EL (cell line): Measurements from ENCODE around the gene MYO7B.
A peak's percentile ranks its signal among the peaks of the same experiment; 100 is the strongest.

Source experiments
- DNase-seq: peaks from one replicate; pipeline ENCODE4 v3.0.0-alpha.2; 2016

MYO7B gene

DNA sequence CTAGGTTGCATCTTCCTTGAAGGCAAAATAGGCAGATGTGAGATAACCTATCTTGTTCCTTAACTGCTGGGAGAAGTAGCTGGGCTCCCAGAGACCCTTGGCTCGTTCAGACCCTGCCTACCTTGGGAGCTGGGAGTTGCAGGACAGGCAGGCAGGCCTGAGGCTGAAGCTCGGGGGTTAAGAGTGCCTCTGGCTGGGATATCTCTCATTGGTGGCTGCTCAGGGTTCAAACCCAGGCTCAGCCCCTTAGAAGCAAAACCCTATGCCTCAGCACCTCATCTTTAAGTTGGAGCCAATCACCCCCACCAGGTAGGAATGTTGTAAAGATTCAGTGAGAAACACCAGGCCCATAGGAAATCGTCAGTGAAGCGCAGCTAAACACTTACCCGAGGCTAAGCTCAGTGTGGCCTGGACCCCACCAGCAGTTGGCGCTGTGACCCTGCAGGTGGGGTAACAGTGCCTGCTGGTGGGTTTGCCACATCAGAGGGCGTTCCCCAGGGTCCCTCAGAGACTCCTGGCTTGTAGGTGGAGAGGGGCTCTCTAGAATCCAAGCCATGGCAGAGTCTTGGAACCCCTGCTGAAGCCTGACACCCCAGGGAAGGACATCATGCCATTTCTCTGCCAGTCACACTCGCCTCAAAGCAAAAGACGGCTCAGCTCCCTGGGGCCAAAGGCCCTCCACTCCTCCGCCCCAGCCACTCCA, 55.9 kb downstream of the MYO7B start:
- DNase-seq, result peak; percentile 72

DNA sequence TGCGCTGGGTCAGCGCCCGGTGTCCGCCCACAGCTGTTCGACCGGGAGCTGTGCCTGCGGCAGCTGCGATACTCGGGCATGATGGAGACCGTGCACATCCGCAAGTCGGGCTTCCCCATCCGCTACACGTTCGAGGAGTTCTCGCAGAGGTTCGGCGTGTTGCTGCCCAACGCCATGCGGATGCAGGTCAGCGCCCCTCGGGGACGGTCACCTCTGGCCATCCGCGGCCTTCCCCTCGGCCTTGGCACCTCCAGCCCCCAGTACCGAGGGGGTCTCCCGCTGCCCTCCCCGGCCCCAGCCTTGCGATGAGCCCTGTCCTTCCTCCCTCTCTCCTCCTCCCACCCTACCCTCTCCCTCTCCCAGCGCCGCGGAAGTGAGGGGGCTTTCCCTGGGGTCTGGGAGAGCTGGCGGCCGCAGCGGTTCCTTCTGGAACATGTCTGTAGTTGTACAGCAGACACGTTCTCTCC, 57.3 kb downstream of the MYO7B start:
- DNase-seq, result no peak

DNA sequence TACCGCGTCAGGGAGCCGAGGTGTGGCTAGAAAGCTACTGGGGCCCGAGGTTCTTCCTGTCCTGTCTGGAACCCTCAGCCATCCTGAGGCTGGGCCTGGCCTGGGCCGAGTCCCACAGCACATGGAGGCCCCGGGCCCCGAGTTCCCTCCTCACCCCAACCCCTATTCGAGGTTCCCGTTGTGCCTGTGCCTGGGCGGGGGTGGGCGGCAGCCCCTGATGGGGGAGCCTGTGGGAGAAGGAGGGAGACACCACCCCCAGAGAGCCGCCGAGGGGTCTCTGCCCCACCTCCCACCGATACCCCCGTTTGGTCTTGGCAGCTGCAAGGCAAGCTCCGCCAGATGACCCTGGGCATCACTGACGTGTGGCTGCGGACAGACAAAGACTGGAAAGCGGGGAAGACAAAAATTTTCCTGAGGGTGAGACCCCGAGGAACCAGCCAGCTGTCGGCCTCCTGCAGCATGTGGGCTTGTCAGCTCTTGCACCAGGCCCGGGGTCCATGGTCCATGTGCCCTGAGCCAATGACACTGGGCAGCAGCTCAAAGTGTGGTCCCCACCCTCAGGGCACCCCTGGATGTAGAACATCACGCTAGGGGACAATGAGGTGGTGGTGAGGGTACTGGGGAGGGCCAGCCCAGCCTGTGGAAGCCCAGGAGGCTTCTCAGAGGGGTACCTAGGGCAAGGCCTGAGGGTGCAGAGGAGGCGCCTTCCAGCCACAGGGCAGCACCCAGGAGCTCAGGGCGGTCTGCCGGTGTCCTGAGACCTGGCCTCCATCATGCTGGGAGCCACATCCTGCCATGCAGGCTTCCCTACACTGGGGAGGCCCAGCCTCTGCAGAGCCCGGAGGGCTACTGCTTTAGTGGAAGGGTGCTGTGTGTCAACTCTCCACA, 58.0 kb downstream of the MYO7B start:
- DNase-seq, result no peak

DNA sequence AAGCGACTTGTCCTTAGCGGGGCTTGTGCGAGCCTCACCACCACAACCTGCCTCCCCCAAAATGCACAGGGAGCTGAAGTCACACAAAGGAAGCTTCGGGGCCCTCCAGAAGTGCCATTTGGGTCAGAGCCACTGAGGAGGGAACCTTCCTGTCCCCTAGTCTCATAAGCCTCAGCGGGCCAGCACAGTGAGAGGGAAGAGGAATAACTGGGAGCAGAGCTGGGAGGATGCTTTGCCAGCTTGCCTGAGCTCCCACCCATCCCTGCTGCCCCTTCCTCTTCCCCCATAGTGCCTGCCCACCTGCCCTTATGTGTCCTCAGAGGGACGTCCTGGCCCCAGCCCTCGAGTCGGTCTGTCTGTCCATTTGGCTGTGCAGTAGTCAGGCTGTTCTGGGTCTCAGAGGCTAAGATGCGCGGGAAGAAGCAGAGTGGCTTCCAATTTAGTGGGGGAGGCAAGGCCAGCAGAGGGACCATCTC, 58.7 kb downstream of the MYO7B start:
- DNase-seq, result no peak

DNA sequence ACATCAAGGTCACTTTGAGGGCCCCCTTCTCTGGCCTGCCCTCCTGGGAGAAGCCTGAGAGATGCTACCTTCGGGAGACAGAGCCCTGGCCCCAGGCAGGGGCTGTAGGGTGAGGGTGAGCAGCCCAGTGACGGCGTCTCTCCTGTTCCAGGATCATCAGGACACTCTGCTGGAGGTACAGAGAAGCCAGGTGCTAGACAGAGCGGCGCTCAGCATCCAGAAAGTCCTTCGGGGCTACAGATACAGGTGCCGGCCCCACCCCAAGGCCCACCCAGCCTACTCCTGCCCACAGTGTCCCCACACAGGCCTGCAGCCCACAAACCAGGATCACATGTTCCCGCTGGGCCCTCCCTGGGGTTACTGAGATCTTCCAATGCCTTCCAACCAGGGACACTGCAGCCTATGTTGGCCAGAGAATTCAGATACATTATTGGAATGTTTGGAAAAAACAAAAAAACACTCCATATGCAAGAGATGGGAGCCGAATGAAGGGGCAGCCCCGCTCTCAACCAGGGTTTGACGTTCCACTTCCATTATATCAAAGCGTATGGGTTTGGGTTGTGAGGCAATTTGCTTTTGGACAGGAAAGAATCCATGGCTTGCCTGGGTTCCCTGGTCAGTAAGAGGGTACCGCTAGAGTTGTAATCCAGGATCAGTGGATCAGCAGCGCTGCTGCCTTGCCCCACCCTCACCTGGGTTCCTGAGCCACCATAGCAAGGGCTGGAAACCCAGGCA, 61.0 kb downstream of the MYO7B start:
- no peak for DNase-seq

DNA sequence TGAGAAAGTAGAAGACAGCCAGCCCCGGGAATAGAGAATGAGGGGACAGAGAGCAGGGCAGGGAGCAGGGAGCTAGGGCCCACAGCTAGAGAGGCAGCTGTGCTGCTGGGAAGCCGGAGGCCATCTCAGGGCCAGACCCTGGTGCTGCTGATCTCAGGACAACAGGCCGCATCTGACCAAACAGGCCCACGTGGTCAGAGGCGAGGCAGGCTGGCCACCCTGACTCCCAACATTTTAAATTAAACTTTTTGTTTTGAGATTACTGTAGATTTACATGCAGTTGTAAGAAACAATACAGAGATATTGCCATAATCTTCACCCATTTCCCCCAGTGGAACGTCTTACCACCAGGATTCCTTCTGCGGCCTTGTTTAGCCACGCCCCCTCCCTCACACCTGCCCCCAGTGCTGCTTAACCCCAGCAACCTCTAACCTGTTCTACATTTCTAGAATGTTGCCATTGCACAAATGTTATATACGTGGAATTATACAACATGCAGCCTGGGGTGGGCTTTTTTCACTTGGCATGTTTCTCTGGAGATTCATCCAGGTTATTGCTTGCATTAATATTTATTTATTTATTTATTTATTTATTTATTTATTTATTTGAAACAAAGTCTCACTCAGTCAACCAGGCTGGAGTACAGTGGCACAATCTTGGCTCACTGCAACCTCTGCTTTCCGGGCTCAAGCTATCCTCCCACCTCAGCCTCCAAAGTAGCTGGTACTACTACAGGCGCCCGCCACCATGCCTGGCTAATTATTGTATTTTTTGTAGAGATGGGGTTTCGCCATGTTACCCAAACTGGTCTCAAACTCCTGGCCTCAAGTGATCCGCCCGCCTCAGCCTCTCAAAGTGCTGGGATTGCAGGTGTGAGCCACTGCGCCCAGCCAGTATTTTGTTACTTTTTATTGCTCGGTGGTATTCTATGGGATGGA, 61.8 kb downstream of the MYO7B start:
- DNase-seq, result no peak

DNA sequence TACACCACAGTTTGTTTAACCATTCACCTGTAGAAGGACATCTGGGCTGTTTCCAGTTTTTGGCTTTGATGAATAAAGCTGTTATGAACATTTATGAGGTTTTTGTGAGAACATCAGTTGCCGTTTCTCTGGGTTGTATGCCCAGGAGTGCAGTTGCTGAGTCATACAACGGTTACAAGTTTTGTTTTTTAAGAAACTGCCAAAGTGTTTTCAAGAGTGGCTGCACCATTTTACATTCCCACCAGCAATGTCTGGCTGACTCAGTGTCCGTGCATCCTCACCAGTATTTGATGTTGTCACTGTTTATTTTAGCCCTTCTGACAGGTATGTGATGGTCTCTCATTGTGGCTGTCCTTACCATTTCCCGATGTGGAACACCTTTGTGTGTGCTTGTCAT, 62.5 kb downstream of the MYO7B start:
- DNase-seq, result peak; percentile 77

DNA sequence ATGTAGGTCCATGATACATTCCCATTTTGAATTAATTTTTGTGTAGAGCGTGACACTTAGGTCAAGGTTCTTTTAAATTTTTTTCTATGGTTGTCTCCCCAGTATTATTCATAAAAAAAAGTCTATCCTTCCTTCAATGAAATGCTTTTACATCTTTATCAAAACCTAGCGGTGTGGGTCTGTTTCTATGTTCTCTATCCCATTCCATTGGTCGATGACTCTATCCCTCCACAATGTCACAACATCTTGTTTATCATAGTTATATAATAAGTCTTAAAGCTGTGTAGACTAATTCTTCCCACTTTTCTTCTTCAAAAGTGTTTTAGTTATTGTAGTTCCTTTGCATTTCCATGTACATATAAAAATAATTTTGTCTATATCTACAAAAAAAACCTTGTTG, 63.2 kb downstream of the MYO7B start:
- DNase-seq, result peak; percentile 64

DNA sequence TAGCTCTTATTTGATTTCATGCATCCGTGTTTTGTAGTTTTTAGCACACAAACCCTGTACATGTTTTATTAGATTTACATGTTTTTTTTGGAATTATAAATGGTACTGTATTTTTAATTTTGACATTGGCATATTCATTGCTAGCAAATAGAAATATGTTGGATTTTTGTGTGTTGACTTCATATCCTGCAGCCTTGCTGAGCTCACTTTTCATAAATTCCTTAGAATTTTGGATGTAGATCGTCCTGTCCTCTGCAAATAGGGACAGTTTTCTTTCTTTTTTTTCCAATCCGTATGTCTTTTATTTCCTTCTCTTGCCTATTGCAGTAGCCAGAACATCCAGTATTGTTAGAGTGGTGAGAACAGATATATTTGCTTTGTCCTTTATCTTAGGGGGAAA, 63.7 kb downstream of the MYO7B start:
- DNase-seq, result peak; percentile 75

DNA sequence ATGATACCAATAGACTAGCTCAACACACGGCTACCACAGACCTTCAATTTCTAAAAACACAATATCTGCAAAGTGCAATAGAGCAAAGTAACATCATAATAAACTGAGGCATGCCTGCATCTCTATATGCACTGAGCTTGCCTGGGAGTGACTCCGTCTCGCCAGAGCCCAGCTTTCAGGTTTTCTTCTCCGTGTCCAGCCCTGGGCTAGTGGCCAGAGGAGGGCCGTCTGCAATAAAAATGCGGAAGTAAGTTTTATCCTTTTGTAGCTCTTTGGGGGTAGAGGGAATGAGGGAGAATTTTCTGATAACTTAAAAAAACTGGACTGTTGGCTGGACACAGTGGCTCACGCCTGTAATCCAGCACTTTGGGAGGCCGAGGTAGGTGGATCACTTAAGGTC, 69.5 kb downstream of the MYO7B start:
- DNase-seq, result no peak

DNA sequence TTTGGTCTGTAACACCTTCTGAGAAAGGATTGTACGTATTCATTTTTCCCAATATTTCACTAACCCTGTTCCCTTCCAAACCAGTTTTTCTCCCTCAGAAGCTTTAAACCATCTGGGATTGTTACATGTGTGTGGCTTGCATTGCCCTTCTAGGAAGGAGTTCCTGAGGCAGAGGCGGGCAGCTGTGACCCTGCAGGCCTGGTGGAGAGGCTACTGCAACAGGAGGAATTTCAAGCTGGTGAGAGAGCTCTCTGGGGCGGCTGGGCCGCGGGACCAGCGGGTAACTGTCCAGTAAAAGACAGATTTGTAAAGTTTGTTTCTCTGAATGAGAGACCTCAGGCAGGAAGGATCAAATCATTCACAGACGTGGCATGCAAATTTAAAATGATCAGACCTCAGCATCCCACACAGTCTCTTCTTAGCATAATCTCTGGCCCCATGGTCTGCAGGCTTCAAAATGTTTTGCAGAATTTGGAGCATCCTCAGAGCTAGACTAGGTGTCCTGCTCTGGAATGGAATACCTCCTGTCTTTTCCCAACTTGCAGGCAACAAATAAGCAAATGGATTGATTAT, 70.3 kb downstream of the MYO7B start:
- no peak for DNase-seq

DNA sequence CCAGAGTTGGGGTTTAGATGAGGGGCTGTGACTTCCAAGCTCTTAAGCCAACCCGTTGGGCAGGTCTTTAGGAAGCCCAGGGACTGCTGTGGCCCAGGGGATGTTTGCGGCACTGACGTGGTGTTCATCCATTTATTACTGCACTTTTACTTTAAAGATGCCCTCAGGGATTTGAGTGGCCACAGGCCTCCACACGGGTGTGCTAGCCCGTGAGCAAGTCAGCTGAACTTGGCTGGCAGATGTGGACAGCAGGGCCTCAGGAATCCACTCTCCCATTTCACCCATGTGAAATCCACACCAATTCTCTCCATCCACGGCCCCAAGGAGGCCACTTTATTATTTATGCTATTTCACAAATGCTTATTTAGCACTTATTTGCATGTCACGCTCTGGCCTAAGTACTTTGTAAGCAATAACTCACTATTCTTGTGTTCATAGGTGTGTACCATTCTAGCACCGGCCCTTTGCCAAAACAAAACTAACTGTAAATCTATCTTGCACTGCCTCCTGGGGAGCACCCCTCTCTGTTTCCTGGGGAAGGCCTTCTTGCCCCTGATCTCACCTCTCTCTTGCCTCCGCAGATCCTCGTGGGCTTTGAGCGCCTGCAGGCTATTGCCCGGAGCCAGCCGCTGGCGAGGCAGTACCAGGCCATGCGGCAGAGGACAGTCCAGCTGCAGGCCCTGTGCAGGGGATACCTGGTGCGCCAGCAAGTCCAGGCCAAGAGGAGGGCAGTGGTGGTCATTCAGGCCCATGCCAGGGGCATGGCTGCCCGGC, 71.3 kb downstream of the MYO7B start:
- DNase-seq, result no peak

DNA sequence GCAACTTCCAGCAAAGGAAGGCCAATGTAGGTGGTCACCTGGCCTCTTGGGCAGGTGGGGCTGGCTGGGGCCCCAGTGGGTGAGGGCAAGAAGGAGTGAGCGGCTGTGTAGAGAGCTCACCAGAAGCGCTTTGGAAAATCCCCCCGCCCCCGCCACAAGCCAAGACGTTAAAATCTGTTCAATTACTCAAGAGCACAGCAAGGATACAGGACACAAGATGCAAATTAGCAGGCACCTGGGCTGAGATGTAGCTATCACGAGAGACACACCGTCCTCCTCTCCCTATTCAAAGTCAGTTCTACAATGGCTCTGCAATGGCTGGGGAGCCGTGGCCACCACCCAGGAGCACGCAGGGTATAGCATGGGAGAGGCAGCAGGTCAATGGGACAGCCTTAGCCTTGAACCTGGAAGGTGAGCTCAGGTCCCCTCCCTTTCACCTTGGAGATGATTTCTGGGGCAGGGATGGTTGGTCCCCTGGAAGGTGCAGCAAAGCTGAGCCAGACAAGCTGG, 72.0 kb downstream of the MYO7B start:
- DNase-seq, result no peak

DNA sequence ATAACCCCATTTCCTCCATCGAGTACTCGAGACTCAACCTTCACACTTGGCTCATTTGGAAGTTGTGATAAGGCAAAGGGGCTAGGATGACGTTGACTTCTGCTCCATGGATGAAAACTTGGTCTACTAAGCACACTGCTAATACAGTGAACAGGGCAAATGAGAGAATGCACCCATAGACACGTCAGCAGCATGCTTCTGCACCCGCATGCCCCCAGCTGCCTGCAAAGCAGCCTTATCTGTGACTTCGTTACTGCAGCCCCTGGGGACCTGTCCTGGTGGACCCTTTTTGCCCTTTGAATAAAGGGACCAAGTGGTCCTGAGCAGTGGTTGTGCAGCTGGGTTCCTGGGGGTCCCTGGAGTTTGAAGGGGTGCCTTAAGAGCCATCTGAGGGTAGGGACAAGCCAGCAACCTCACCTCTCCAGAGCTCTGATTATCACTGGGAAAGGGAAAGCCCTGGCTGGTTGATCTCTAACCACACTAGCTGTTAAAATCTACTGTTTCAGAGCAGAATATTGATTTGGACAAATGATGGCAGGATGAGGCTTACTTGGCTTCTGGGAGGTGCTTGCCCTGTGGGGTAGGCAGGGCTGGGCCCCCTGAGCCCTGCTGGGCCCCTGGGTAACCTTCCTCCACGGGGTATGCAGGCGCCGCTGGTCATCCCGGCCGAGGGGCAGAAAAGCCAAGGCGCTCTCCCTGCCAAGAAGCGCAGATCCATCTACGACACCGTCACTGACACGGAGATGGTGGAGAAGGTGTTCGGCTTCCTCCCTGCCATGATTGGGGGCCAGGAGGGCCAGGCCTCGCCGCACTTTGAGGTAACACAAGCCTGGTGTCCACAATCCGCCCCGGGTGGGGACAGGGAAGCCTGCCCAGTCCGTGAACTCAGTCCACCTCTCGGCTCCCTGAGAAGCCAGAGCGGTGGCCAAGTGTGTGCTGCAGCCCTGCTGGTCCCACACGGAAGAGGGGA, 72.9 kb downstream of the MYO7B start:
- no peak for DNase-seq

DNA sequence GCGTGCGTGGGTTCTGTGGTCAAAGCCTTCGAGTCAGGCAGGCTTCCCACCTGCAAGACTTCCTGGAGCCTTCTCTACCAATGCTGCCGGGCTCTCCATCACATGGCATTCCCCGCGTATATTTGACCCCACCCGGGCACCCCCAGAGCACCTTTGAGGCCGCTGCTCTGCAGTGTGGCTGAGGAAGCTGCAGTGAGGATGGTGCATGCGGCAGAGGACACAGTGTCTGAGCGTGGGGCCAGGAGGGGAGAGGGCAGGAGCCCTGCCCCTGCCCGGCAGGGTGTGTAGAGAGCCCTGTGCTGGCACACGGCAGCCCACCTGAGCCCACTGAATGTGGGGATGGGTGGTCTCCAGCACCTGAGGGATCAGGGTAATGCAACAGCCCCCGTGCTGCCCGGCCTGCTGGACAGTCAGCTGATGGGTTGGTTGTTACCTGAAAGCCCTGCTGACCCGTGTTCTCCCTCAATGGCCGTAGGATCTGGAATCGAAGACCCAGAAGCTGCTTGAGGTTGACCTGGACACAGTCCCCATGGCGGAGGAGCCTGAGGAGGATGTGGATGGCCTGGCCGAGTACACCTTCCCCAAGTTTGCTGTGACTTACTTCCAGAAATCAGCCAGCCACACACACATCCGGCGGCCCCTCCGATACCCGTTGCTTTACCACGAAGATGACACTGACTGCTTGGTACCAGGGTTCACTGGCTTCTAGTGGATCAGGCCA, 73.7 kb downstream of the MYO7B start:
- no peak for DNase-seq

DNA sequence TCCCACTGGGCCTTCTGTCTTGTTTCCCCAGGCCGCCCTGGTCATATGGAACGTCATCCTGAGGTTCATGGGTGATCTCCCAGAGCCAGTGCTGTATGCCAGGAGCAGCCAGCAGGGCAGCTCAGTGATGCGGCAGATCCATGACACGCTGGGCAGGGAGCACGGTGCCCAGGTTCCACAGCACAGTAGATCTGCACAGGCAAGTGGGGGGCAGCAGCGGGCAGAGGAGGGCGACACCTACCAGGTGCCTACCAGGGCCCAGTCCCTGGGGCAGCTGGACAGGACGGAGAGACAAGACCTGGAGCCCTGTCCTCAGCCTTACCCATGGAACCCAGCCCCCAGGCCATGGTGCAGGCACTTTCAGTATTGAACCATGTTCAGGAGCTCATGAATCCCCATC, 74.3 kb downstream of the MYO7B start:
- DNase-seq, result no peak

DNA sequence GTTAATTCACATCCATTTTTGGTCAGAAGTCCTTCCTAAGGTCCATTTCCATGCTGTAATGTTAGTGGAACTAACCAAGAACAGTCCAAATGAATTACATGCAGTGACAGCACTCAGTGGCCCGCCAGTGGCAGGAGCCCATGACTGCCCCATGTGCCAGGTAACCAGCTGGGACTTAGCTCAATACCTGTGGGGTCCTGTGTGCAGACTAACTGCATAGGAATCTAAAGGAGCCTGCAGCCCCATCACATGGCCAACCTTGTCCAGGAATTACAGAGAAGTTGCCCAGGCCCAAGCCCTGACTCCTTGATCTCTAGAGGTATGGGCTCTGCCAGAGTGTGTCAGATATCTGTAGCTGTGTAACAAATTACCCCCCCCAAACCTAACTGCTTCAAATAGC, 75.1 kb downstream of the MYO7B start:
- no peak for DNase-seq

DNA sequence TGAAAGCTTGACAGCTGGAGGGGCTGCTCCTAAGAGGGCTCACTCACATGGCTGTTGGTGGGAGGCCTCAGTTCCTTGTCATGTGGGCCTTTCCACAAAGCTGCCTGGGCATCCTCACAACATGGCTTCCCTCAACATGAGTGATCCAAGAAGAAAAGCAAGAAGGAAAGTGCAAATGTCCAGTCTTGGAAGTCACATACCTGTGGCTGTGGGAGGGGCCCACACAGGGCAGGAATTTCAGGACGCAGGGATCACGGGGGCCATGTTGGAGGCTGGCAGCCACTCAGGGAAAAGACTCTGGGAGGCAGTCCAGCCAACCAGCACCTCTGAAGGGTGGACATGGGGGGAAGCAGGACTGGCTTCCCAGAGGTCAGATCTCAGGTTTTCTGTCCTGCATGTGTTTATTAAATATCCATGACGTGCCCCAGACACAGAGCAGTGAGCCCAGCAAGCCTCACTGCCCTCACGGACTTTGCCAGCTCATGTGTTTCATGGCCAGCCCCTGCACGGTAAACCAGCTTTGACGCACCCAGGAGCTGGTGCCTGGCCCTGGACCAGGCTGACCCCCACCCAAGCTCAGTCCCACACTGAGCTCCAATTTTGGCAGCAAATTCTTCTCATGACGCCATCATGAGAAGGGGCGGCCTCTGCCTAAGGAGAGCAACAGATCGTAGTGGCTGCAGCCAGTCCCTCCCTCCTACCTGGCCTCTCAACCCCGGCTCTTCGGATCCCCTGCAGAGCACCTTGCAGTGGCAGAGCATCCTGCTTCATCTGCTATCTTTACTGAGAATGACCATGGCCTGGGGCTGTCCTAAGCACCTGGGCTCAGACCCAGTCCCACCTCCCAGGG, 75.8 kb downstream of the MYO7B start:
- no peak for DNase-seq
